ENCODE results near the gene VPS51.

DNA sequence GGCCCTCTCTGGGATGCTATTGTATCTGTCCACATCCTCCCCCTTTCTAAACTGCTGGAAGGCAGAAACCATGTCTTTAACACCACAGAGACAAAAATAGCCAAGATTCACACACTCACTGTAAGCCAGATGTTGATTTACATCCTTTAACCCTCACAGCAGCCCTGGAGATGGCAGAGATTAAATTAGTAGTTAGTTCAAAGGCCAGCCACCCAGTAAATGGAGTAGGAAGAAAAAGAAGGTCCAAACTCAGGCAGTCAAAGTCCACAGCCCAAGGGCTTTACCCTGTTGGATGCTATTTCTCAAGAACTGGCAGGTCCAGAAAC is 23.6 kb downstream of the VPS51 start:
- TF ChIP-seq, protein P1, sequence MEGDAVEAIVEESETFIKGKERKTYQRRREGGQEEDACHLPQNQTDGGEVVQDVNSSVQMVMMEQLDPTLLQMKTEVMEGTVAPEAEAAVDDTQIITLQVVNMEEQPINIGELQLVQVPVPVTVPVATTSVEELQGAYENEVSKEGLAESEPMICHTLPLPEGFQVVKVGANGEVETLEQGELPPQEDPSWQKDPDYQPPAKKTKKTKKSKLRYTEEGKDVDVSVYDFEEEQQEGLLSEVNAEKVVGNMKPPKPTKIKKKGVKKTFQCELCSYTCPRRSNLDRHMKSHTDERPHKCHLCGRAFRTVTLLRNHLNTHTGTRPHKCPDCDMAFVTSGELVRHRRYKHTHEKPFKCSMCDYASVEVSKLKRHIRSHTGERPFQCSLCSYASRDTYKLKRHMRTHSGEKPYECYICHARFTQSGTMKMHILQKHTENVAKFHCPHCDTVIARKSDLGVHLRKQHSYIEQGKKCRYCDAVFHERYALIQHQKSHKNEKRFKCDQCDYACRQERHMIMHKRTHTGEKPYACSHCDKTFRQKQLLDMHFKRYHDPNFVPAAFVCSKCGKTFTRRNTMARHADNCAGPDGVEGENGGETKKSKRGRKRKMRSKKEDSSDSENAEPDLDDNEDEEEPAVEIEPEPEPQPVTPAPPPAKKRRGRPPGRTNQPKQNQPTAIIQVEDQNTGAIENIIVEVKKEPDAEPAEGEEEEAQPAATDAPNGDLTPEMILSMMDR (IDR thresholded peaks at IDR 0.05; ENCODE audit: low read depth, low read length, missing input control) = no peak
- TF ChIP-seq FOXA2 (IDR thresholded peaks at IDR 0.05) (no peak), TAF1 (conservative IDR thresholded peaks at IDR 0.05) (no peak), GABPA (IDR thresholded peaks at IDR 0.05 in 1 of 2, conservative IDR thresholded peaks at IDR 0.05 in 1 of 2) (no peak)
- TF ChIP-seq, protein P2, sequence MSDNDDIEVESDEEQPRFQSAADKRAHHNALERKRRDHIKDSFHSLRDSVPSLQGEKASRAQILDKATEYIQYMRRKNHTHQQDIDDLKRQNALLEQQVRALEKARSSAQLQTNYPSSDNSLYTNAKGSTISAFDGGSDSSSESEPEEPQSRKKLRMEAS (IDR thresholded peaks at IDR 0.05) = no peak

Measured in liver (tissue), 3 donors.